Mesendoderm (in vitro differentiated cells): ENCODE results near the gene RBM15.
A peak's percentile ranks its signal among the peaks of the same experiment; 100 is the strongest.

Experiments used
- DNase-seq: peaks from one replicate; pipeline ENCODE4 v3.0.0; 2013
- H2AK5ac ChIP-seq: 2 replicates; pipeline ENCODE4 v1.6.1; 2013; ENCODE audit warnings: low read length, inconsistent platforms
- H2BK120ac ChIP-seq: 2 replicates; pipeline ENCODE4 v1.6.1; 2013; ENCODE audit warnings: low read depth, mild to moderate bottlenecking, low read length, moderate library complexity, mixed read lengths
- H2BK15ac ChIP-seq: replicated peaks from 2 replicates; pipeline ENCODE4 v1.6.1; 2013; ENCODE audit warnings: low read depth, mild to moderate bottlenecking, moderate library complexity
- H2BK5ac ChIP-seq: 2 replicates; pipeline ENCODE4 v1.6.1; 2013; ENCODE audit warnings: low read length, inconsistent platforms
- H3K18ac ChIP-seq: 2 replicates; pipeline ENCODE4 v1.6.1; 2013; ENCODE audit warnings: mild to moderate bottlenecking, low read length, mixed read lengths
- H3K23ac ChIP-seq: one replicate; pipeline ENCODE4 v1.6.1; 2013; ENCODE audit warnings: low read length
- H3K27ac ChIP-seq: 2 replicates; pipeline ENCODE4 v1.5.1; 2013; ENCODE audit warnings: low read depth, mild to moderate bottlenecking, inconsistent platforms, low read length, moderate library complexity
- H3K27me3 ChIP-seq: 2 replicates; pipeline ENCODE4 v1.6.1; 2013; ENCODE audit warnings: low read length, control low read depth, mild to moderate bottlenecking, inconsistent platforms; ENCODE audit not compliant: insufficient read depth, poor library complexity
- H3K36me3 ChIP-seq: 2 replicates; pipeline ENCODE4 v1.6.1; 2013; ENCODE audit warnings: low read length, inconsistent platforms; ENCODE audit not compliant: control insufficient read depth, insufficient read depth
- H3K4ac ChIP-seq: one replicate; pipeline ENCODE4 v1.6.1; 2013; ENCODE audit warnings: low read depth, mild to moderate bottlenecking, low read length, moderate library complexity
- H3K4me1 ChIP-seq: 2 replicates; pipeline ENCODE4 v1.6.1; 2013; ENCODE audit warnings: low read depth, low read length, inconsistent platforms; ENCODE audit not compliant: control insufficient read depth
- H3K4me2 ChIP-seq: 2 replicates; pipeline ENCODE4 v1.6.1; 2013; ENCODE audit warnings: low read length
- H3K4me3 ChIP-seq: 2 replicates; pipeline ENCODE4 v1.5.1; 2013; ENCODE audit warnings: mild to moderate bottlenecking, low read length
- H3K56ac ChIP-seq: one replicate; pipeline ENCODE4 v1.6.1; 2013; ENCODE audit warnings: low read length
- H3K79me1 ChIP-seq: 2 replicates; pipeline ENCODE4 v1.6.1; 2013; ENCODE audit warnings: low read length, inconsistent platforms
- H3K79me2 ChIP-seq: 2 replicates; pipeline ENCODE4 v1.6.1; 2013; ENCODE audit warnings: mild to moderate bottlenecking, low read length; ENCODE audit not compliant: control insufficient read depth, insufficient read depth
- H3K9ac ChIP-seq: 2 replicates; pipeline ENCODE4 v1.6.1; 2013; ENCODE audit warnings: low read length, inconsistent platforms
- H4K5ac ChIP-seq: one replicate; pipeline ENCODE4 v1.6.1; 2013; ENCODE audit warnings: low read length
- H4K8ac ChIP-seq: one replicate; pipeline ENCODE4 v1.6.1; 2013; ENCODE audit warnings: low read depth, mild to moderate bottlenecking, control low read depth, low read length, moderate library complexity
- WGBS: extraction: QIAGEN DNeasy Blood & Tissue Kit; methylation state at CpG from one replicate; pipeline ENCODE4 v1.1.7; 2013; ENCODE audit warnings: low lambda C conversion rate, missing lambda C conversion rate; ENCODE audit not compliant: insufficient coverage; ENCODE audit errors: extremely low coverage; 5-methylcytosine and 5-hydroxymethylcytosine counted together

The RBM15 gene

GRCh38 chr1:110326826-110327225 is 12.4 kb upstream of the RBM15 start:
- no peak overlapping the region for H3K4me3 ChIP-seq
- no peaks in the 10 kb centered on the region for H3K79me1 ChIP-seq
- H3K23ac ChIP-seq = no peak overlapping the region
- H3K9ac ChIP-seq = no peak overlapping the region
- H3K18ac ChIP-seq = no peak overlapping the region
- no peak overlapping the region for H3K56ac ChIP-seq
- no peak overlapping the region for H4K8ac ChIP-seq
- DNase-seq = no peak
- H2AK5ac ChIP-seq = no peak overlapping the region
- no CpG with 5 or more reads among the region's 1 CpG for WGBS
- H3K36me3 ChIP-seq = no peaks in the 10 kb centered on the region
- no peaks in the 10 kb centered on the region for H3K4me1 ChIP-seq
- no peak overlapping the region for H2BK120ac ChIP-seq
- H3K27ac ChIP-seq = no peak overlapping the region
- no peaks in the 10 kb centered on the region for H3K79me2 ChIP-seq
- H3K4me2 ChIP-seq = no peak overlapping the region
- no peak overlapping the region for H4K5ac ChIP-seq
- no peak overlapping the region for H2BK15ac ChIP-seq
- H3K27me3 ChIP-seq = no peaks in the 10 kb centered on the region
- no peak overlapping the region for H3K4ac ChIP-seq
- no peak overlapping the region for H2BK5ac ChIP-seq

GRCh38 chr1:110328274-110328673 is 10.9 kb upstream of the RBM15 start:
- no peak overlapping the region for H2AK5ac ChIP-seq
- no peak for DNase-seq
- H3K4ac ChIP-seq = no peak overlapping the region
- no peaks in the 10 kb centered on the region for H3K79me2 ChIP-seq
- no peak overlapping the region for H4K5ac ChIP-seq
- H3K27me3 ChIP-seq = no peaks in the 10 kb centered on the region
- H3K23ac ChIP-seq = no peak overlapping the region
- no peaks in the 10 kb centered on the region for H3K79me1 ChIP-seq
- no peak overlapping the region for H3K18ac ChIP-seq
- no peak overlapping the region for H2BK5ac ChIP-seq
- H3K9ac ChIP-seq = no peak overlapping the region
- no peak overlapping the region for H3K4me2 ChIP-seq
- H4K8ac ChIP-seq = no peak overlapping the region
- no peak overlapping the region for H2BK15ac ChIP-seq
- no peak overlapping the region for H2BK120ac ChIP-seq
- H3K56ac ChIP-seq = no peak overlapping the region
- no peak overlapping the region for H3K27ac ChIP-seq
- no peak overlapping the region for H3K4me3 ChIP-seq
- H3K36me3 ChIP-seq = no peaks in the 10 kb centered on the region
- no peaks in the 10 kb centered on the region for H3K4me1 ChIP-seq

GRCh38 chr1:110328700-110329099 is 10.5 kb upstream of the RBM15 start:
- H2BK120ac ChIP-seq = no peak overlapping the region
- no peak overlapping the region for H3K18ac ChIP-seq
- no peaks in the 10 kb centered on the region for H3K79me2 ChIP-seq
- no peak overlapping the region for H3K4me3 ChIP-seq
- no peak overlapping the region for H3K23ac ChIP-seq
- no peaks in the 10 kb centered on the region for H3K79me1 ChIP-seq
- H4K8ac ChIP-seq = no peak overlapping the region
- no peak overlapping the region for H2BK15ac ChIP-seq
- H4K5ac ChIP-seq = no peak overlapping the region
- H3K56ac ChIP-seq = no peak overlapping the region
- no peak overlapping the region for H2AK5ac ChIP-seq
- no peak for DNase-seq
- H3K4me2 ChIP-seq = no peak overlapping the region
- no peak overlapping the region for H3K9ac ChIP-seq
- no peak overlapping the region for H2BK5ac ChIP-seq
- H3K4ac ChIP-seq = no peak overlapping the region
- H3K36me3 ChIP-seq = no peaks in the 10 kb centered on the region
- WGBS = no CpG with 5 or more reads among the region's 3 CpGs
- no peak overlapping the region for H3K27ac ChIP-seq
- H3K4me1 ChIP-seq = no peaks in the 10 kb centered on the region
- no peaks in the 10 kb centered on the region for H3K27me3 ChIP-seq

- no peak overlapping the region for H2AK5ac ChIP-seq
- no peak overlapping the region for H3K4me3 ChIP-seq
- no peak overlapping the region for H3K9ac ChIP-seq
- H3K27ac ChIP-seq = no peak overlapping the region
- H3K79me2 ChIP-seq = peaks cover 9% of the 10 kb centered on the region
- H3K23ac ChIP-seq = no peak overlapping the region
- no peak overlapping the region for H3K18ac ChIP-seq
- DNase-seq = no peak
- no peaks in the 10 kb centered on the region for H3K27me3 ChIP-seq
- WGBS = no CpG with 5 or more reads among the region's 1 CpG
- no peak overlapping the region for H4K8ac ChIP-seq
- no peak overlapping the region for H2BK15ac ChIP-seq
- no peaks in the 10 kb centered on the region for H3K36me3 ChIP-seq
- no peak overlapping the region for H3K4me2 ChIP-seq
- no peak overlapping the region for H2BK120ac ChIP-seq
- H2BK5ac ChIP-seq = no peak overlapping the region
- H3K4me1 ChIP-seq = no peaks in the 10 kb centered on the region
- H4K5ac ChIP-seq = no peak overlapping the region
- no peak overlapping the region for H3K56ac ChIP-seq
- H3K79me1 ChIP-seq = no peaks in the 10 kb centered on the region
- no peak overlapping the region for H3K4ac ChIP-seq
These were observed 3.9 kb upstream of the RBM15 start for GRCh38 chr1:110335265-110335664.

GRCh38 chr1:110336300-110337039 is 2.7 kb upstream of the RBM15 start:
- no CpG with 5 or more reads among the region's 1 CpG for WGBS
- no peak overlapping the region for H2BK5ac ChIP-seq
- H3K4me2 ChIP-seq = no peak overlapping the region
- H3K4me3 ChIP-seq = no peak overlapping the region
- no peaks in the 10 kb centered on the region for H3K79me1 ChIP-seq
- H2BK15ac ChIP-seq = no peak overlapping the region
- H2AK5ac ChIP-seq = no peak overlapping the region
- no peaks in the 10 kb centered on the region for H3K27me3 ChIP-seq
- H3K4ac ChIP-seq = no peak overlapping the region
- peak; percentile 58 for DNase-seq
- H2BK120ac ChIP-seq = no peak overlapping the region
- H3K56ac ChIP-seq = no peak overlapping the region
- no peak overlapping the region for H4K8ac ChIP-seq
- H3K27ac ChIP-seq = no peak overlapping the region
- no peak overlapping the region for H3K23ac ChIP-seq
- H3K18ac ChIP-seq = no peak overlapping the region
- no peak overlapping the region for H4K5ac ChIP-seq
- peaks cover 21% of the 10 kb centered on the region for H3K79me2 ChIP-seq
- H3K4me1 ChIP-seq = peaks cover 8% of the 10 kb centered on the region
- no peak overlapping the region for H3K9ac ChIP-seq
- peaks cover 3% of the 10 kb centered on the region for H3K36me3 ChIP-seq

GRCh38 chr1:110337704-110338308 is 1.4 kb upstream of the RBM15 start:
- H3K56ac ChIP-seq = peak overlapping the region; percentile 93
- H2BK120ac ChIP-seq = no peak overlapping the region
- H3K4me1 ChIP-seq = peaks cover 8% of the 10 kb centered on the region
- peaks cover 3% of the 10 kb centered on the region for H3K36me3 ChIP-seq
- peak overlapping the region; percentile 76 for H3K4me2 ChIP-seq
- H3K79me2 ChIP-seq = peaks cover 34% of the 10 kb centered on the region
- H2BK5ac ChIP-seq = peak overlapping the region; percentile 10
- H3K4me3 ChIP-seq = peak overlapping the region; percentile 54
- H3K23ac ChIP-seq = no peak overlapping the region
- peak overlapping the region; percentile 81 for H3K18ac ChIP-seq
- H4K8ac ChIP-seq = no peak overlapping the region
- no peak overlapping the region for H2AK5ac ChIP-seq
- no CpG with 5 or more reads among the region's 36 CpGs for WGBS
- peak overlapping the region; percentile 91 for H3K27ac ChIP-seq
- DNase-seq = peak; percentile 77
- no peaks in the 10 kb centered on the region for H3K79me1 ChIP-seq
- H3K9ac ChIP-seq = peak overlapping the region; percentile 81
- H4K5ac ChIP-seq = no peak overlapping the region
- no peaks in the 10 kb centered on the region for H3K27me3 ChIP-seq
- H2BK15ac ChIP-seq = no peak overlapping the region
- no peak overlapping the region for H3K4ac ChIP-seq
